Frontal cortex (tissue), 4 donors: ENCODE measurements around the gene TMEM200A. TPM values are rescaled to one million over a fixed set of nuclear protein-coding genes. Genes with fewer than 3 reads are reported as not detected.

Source experiments
- DNase-seq, 2 donors: peaks; one replicate each; pipeline ENCODE4 v3.0.0; 2012; ENCODE audit warnings: low spot score in 2 of 2
- FAIRE-seq: peaks from 2 replicates; lab custom pipeline; 2012; peaks lifted over from hg19 to GRCh38; lab: Jason Lieb, UNC
- total RNA-seq: library from RNA; depleted of rRNA; stranded (reverse); fragments of >200 nt; gene quantifications from one replicate; pipeline ENCODE4 v1.2.3, GENCODE V29; 2014
- donor health status: control.
- donor health status: control.
- donor health status: control.

Gene TMEM200A
- total RNA-seq, 1 donor from 2014 or later: 20.4 TPM

- no peak for FAIRE-seq
Observed at GRCh38 chr6:130467146-130468050, 101.6 kb downstream of the TMEM200A start.

DNA sequence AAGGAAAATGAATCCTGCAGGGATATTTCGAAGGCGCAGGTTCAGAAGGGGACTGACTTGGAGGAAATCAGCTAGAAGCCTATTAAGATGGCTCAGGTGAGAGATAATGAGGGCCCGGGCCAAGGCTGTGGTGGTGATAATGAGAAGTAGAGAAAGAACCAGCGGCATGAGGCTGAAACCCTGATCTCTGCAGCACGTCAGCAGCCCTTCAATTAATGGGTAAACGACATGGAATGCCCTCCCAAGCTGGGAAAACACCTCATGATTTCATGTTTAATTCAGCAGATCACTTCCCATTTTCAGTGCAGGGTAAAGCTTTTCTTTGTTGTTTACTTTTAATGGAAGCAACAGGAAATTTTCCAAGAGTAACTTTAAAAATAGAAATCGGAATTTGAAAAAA, 104.9 kb downstream of the TMEM200A start:
- DNase-seq (no peak), FAIRE-seq (no peak)

More at GRCh38 chr6:130467146-130468050, 101.6 kb downstream of the TMEM200A start:
- no peak for DNase-seq

DNA sequence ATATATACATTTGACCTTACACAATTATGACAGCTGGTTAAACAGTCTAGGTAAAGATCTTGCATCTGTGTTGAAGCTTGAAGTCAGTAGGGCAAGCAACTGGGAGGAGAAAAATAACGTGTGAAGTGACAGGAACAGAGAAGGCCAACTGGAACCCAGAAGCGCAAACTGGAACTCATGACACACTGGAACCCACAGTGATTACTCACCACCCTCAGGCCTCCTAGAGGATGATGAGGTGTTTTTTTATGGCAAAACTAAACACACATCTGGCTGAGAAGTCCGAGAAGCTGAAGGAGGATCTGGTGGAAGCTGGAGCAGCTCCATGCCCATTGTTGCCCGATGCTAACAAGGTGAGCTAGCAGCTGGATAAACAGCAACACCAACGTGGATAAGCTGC, 108.1 kb downstream of the TMEM200A start:
- DNase-seq (no peak), FAIRE-seq (no peak)

DNA sequence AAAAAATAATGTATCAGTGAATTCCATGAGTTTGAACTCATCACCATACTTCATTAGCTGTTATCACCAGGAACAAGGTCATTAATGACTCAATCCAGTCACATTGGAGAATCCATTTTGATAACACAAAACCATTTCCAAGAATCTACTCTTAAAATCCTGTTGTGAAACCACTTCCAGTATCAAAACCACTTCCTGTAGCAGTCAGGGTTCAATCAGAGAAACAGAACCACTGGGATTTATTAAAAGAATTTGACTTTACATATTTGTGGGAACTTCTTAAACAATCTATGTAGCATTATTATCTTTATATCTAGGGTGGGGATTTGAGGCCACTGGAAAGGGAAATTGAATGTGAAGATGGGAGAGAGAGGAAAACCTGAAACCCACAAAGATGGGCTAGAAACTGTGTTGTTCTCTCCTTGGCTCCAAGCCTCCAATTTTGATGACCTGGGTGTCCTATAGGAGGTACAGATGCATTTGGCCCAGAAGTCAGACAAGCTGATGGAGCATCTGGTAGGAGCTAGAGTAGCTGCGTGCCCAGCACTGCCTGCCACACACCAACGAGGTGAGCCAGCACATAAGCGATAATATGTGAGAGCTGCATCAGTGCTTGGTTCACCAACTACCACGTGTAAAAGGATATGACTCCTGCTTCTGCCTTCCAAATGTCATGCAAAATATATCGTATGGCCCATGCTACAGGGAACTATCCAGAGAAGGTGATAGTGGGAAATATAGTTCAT, 117.0 kb downstream of the TMEM200A start:
- no peak for FAIRE-seq

DNA sequence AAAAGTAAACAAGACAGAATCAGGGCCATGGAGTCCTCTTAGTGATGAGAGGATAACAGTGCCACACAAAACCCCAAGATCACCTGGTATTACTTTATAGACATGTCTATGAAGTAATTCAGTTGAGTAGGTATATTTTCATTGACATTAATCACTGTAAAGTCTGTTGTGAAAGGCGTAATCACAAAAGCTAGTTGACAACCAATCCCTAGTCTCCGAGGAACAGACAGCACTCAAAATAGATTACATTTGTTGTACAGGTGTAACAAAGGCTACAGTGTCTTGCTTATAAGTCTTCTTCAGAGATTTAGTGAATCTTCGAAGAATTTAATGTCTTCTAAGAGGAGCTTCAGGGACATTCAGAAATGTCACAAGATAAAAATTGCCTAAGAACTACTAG, 120.1 kb downstream of the TMEM200A start:
- DNase-seq: no peak
- FAIRE-seq: no peak

More for the DNA sequence above, 117.0 kb downstream of the TMEM200A start:
- DNase-seq: no peak

DNA sequence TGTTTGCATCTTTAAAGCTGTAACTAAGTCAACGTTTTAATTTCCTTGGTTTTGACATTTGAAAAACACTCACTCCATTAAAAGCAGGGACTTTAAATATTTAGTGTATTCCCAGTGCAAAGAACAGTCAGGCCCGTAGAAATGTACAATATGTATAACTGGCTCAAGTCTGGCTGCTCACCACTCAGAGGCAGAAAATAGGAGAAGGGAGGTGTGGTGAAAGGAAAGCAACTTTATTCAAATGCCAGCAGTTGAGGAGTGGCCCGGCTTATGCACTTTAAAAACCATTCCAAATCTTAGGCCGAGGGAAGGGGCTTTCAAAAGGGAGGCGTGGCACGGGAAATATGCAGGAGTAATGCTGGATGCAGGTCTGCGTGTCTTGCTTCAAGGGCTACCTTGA, 120.6 kb downstream of the TMEM200A start:
- DNase-seq (no peak), FAIRE-seq (no peak)

DNA sequence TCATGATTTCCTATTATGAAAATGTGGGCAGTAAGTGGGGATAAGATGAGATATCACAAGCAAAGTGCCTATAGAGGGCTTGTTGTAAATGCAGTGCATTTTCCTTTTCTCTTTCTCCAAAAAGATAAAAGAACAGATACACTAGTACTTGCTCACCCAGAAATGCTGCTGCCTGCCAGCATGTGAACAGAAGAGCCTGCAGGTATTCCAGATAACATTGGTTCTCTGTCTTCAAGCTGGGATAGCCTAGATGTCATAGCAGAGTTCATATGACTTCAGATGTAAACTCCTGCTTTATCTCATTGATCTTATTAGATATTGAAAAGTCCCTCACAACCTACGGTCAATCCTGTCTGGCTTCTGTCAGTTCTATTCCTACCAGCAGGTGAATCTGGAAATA, 123.7 kb downstream of the TMEM200A start:
- FAIRE-seq (no peak), DNase-seq (no peak)

Other genes starting within 250 kb of the TMEM200A start
- gene SAMD3, start 143.1 kb upstream of the TMEM200A start, total RNA-seq: 18.3 TPM